ENCODE measurements around the gene ITPR3. TPM values are rescaled to one million over a fixed set of nuclear protein-coding genes. Genes with fewer than 3 reads are reported as not detected.
A peak's percentile ranks its signal among the peaks of the same experiment; 100 is the strongest.

ITPR3 gene
- total RNA-seq, 1 donor from 2014 or later: 42.9 TPM

DNA sequence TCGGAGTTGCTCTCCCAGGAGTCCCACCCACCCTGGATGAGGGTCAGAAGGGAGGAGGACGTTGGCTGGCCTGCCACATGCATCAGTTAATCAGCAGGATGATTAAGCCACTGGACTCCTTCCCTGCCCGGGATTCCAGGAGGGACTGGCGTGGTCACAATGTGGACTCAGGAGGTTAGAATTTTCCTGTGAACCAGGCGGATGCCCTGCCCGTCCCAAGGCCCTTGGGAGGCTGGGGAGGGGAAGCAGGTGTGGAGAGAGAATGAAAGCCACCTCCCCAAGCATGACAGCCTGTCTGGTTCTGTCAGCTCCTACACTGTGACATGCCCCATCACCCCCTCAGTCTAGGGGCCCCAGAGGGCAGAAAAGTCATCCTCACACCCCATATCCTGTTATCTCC lies 11.6 kb upstream of the ITPR3 start:
- Mint-ChIP-seq H3K27me3 (ENCODE audit: insufficient read depth) (peaks cover 7% of the 10 kb centered on the region), H3K36me3 (ENCODE audit: low read depth) (no peaks in the 10 kb centered on the region), H3K27ac (no peak overlapping the region), H3K4me1 (ENCODE audit: low read depth) (no peaks in the 10 kb centered on the region), H3K4me3 (no peak overlapping the region), H3K9me3 (no peaks in the 10 kb centered on the region)
- no peak for DNase-seq (ENCODE audit: low spot score)
- intact Hi-C loops (cut with micrococcal nuclease): no loop called here

GRCh38 chr6:33610067-33610466 lies 11.1 kb upstream of the ITPR3 start:
- H3K27me3 Mint-ChIP-seq (ENCODE audit: insufficient read depth): peaks cover 8% of the 10 kb centered on the region
- H3K9me3 Mint-ChIP-seq: no peaks in the 10 kb centered on the region
- intact Hi-C loops (cut with micrococcal nuclease): no loop called here
- DNase-seq (ENCODE audit: low spot score): no peak
- H3K4me3 Mint-ChIP-seq: no peak overlapping the region
- no peaks in the 10 kb centered on the region for H3K36me3 Mint-ChIP-seq (ENCODE audit: low read depth)
- no peak overlapping the region for H3K27ac Mint-ChIP-seq
- no peaks in the 10 kb centered on the region for H3K4me1 Mint-ChIP-seq (ENCODE audit: low read depth)

- Mint-ChIP-seq H3K36me3 (ENCODE audit: low read depth) (no peaks in the 10 kb centered on the region), H3K27me3 (ENCODE audit: insufficient read depth) (peaks cover 9% of the 10 kb centered on the region), H3K9me3 (no peaks in the 10 kb centered on the region), H3K4me1 (ENCODE audit: low read depth) (no peaks in the 10 kb centered on the region), H3K4me3 (no peak overlapping the region), H3K27ac (no peak overlapping the region)
- no peak for DNase-seq (ENCODE audit: low spot score)
- intact Hi-C loops (cut with micrococcal nuclease): no loop called here
Observed at GRCh38 chr6:33610779-33611732, 10.1 kb upstream of the ITPR3 start.

DNA sequence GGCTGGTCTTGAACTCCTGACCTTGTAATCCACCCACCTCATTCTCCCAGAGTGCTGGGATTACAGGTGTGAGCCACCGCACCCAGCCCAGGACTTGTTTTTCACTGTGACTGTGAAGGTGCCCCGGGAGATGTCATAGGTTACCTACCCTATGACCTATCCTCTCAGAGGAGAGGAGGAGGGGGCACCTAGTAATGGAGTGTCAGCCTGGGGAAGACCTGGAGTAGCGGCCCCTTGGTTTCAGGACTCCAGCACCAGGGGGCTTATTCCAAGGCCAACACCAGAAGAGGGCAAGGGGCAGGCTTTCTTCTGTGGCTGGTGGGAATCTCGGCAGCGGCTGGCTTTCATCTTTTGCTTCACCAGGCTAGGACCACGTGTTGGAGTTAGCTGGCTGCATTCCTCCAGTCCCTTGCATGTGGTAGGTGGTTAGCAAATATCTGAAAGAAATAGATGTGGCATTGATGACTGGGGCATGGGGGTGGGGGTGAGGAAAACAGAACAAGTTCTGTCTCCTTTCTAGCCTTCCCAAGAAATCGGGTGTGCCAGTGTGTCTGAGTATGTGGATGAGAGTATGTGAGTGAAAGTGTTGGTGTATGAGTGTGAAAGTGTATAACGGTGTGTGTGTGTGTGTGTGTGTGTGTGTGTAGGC lies 7.9 kb upstream of the ITPR3 start:
- H3K9me3 Mint-ChIP-seq: no peaks in the 10 kb centered on the region
- peaks cover 7% of the 10 kb centered on the region for H3K27me3 Mint-ChIP-seq (ENCODE audit: insufficient read depth)
- no peak overlapping the region for H3K4me3 Mint-ChIP-seq
- intact Hi-C loops (cut with micrococcal nuclease): no loop called here
- no peak for DNase-seq (ENCODE audit: low spot score)
- no peak overlapping the region for H3K27ac Mint-ChIP-seq
- no peaks in the 10 kb centered on the region for H3K4me1 Mint-ChIP-seq (ENCODE audit: low read depth)
- no peaks in the 10 kb centered on the region for H3K36me3 Mint-ChIP-seq (ENCODE audit: low read depth)

DNA sequence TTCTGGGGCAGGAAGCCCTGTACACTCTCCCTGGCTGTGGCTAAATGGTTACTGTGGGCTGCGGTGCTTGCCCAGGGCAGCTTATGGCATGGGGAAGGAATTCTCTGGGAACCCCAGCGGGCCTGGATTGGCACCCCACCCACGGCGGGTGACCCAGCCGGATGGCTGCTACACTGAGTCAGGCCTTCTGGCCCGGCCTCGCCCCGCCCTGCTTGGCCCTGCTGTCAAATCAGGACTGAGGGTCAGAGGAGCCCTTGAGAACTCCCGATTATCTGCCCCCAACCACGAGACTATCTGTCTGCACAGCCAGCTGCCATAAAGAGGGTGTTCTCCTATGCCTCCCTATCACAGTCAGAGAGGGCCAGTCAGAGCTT lies 7.3 kb upstream of the ITPR3 start:
- no peak overlapping the region for H3K27ac Mint-ChIP-seq
- DNase-seq (ENCODE audit: low spot score): no peak
- no peak overlapping the region for H3K4me3 Mint-ChIP-seq
- intact Hi-C loops (cut with micrococcal nuclease): no loop called here
- H3K27me3 Mint-ChIP-seq (ENCODE audit: insufficient read depth): peaks cover 7% of the 10 kb centered on the region
- H3K9me3 Mint-ChIP-seq: no peaks in the 10 kb centered on the region
- no peaks in the 10 kb centered on the region for H3K36me3 Mint-ChIP-seq (ENCODE audit: low read depth)
- H3K4me1 Mint-ChIP-seq (ENCODE audit: low read depth): peaks cover 2% of the 10 kb centered on the region

DNA sequence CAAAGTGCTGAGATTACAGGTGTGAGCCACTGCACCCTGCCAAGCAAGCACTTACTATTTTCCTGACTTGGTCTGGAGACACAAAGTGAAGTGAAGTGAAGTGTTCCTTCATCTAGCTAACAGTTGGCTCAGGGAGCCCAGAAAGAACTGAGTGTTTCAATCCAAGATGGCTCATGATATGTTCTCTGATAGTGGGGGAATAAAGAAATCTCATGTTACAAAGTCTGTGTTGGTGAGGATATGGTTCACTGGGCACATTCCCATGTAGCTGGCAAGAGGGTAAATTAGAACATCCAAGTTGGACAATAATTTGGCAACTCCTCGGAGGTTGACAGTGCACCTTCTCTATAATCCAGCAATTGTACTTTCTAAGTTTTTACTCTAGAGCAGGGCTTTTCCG lies 5.0 kb upstream of the ITPR3 start:
- H3K4me1 Mint-ChIP-seq (ENCODE audit: low read depth): peaks cover 18% of the 10 kb centered on the region
- H3K27ac Mint-ChIP-seq: no peak overlapping the region
- no peak for DNase-seq (ENCODE audit: low spot score)
- no peaks in the 10 kb centered on the region for H3K9me3 Mint-ChIP-seq
- no peak overlapping the region for H3K4me3 Mint-ChIP-seq
- peaks cover 1% of the 10 kb centered on the region for H3K36me3 Mint-ChIP-seq (ENCODE audit: low read depth)
- peaks cover 5% of the 10 kb centered on the region for H3K27me3 Mint-ChIP-seq (ENCODE audit: insufficient read depth)
- intact Hi-C loops (cut with micrococcal nuclease): no loop called here

DNA sequence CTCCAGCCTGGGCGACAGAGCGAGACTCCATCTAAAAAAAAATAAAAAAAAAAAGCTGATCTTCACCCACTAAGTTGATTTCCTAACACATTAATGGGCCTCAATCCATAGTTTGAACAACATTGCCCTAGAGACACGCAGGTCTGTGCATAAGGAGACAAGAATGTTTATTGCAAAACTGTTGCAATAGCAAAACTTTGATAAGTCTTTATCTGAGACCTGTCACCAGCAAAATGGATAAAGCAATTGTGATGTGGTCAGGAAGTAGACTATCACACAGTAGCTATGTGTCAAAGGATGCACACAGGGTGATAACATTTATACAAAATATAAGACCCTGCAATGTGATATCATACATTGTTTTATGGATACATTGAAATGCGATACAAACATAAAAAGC lies 4.2 kb upstream of the ITPR3 start:
- Mint-ChIP-seq H3K27ac (no peak overlapping the region), H3K36me3 (ENCODE audit: low read depth) (peaks cover 1% of the 10 kb centered on the region), H3K4me1 (ENCODE audit: low read depth) (peaks cover 19% of the 10 kb centered on the region), H3K4me3 (no peak overlapping the region), H3K9me3 (no peaks in the 10 kb centered on the region), H3K27me3 (ENCODE audit: insufficient read depth) (peaks cover 5% of the 10 kb centered on the region)
- DNase-seq (ENCODE audit: low spot score): no peak
- intact Hi-C loops (cut with micrococcal nuclease): no loop called here

DNA sequence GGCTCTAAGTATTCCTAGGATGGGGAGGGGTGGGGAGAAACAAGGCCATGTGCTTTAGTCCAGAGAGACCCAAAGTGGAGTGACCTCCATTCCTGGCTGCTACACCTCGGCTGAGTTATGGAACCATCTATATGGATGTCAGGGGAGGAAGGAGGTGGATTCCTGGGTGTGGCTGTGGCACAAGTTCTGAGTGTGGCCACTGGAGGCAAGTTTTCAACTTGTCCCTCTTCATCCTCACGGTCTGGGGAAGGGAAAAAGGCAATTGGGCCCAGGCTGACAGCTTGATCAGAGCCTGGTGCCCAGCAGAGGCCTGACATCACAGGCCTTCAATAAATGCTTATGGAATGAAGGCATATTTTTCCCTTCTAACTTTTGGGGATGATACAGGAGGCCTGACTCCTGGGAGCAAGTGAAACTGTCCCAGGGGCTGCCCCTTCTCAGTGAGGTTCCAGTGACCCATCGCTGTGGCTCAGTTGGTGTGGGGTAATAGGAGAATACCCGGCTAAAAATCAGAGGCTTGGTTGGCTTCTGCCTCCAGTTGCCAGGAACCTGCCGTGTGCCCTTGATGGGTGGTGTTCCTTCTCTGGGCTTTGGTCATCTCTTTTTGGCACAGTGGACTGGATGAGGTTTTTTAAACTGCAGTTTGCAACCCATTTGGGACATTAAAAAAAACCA lies 1.8 kb upstream of the ITPR3 start:
- Mint-ChIP-seq H3K4me1 (ENCODE audit: low read depth) (peaks cover 42% of the 10 kb centered on the region), H3K4me3 (peak overlapping the region; percentile 96), H3K36me3 (ENCODE audit: low read depth) (peaks cover 10% of the 10 kb centered on the region), H3K27ac (no peak overlapping the region), H3K27me3 (ENCODE audit: insufficient read depth) (peaks cover 2% of the 10 kb centered on the region), H3K9me3 (no peaks in the 10 kb centered on the region)
- intact Hi-C loops (cut with micrococcal nuclease): no loop called here
- DNase-seq (ENCODE audit: low spot score): no peak

- H3K4me3 Mint-ChIP-seq: peak overlapping the region; percentile 96
Observed at GRCh38 chr6:33620158-33620855, 815 bp upstream of the ITPR3 start.

DNA sequence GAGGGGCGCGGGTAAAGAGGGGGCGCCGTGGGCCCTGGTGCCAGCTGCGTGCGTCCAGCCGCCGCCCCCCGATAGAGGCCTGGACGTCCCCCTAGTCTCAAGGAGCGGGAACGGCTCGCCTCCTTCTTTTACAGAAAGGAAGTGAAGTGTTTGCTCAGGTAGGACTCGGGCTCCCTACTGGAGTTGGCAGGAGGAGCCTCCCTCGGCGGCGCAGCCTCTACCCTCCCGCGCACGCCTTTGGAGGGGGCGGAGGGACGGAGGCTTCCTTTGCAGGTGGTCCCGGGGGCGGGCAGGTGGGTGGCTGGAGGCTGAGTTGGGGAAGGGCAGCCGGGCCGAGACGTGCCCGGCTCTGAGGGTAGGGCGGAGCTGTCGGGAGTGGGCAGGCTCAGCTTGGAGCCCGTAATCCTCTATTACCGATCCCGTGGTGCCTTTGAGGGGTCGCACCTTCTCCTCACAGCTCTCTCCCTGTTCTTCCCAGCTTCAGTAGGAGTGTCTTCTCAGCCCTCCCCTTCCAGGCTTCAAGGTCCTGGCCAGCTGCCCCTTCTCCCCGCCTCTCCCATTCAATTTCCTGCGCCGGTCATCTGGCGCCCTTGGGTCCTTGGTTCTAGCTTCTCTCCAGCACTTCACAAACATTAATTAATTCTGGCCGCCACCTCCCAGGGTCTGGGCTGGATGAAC lies 728 bp downstream of the ITPR3 start:
- Mint-ChIP-seq H3K36me3 (ENCODE audit: low read depth) (peaks cover 10% of the 10 kb centered on the region), H3K4me1 (ENCODE audit: low read depth) (peaks cover 49% of the 10 kb centered on the region), H3K27me3 (ENCODE audit: insufficient read depth) (no peaks in the 10 kb centered on the region), H3K9me3 (no peaks in the 10 kb centered on the region), H3K27ac (peak overlapping the region; percentile 65), H3K4me3 (peak overlapping the region; percentile 85)
- intact Hi-C loops (cut with micrococcal nuclease): loop anchor here (1.0 to 5.0 kb wide), 10 partner anchors 11 to 414 kb away; partner anchors contain the start of genes KIFC1, RING1, TAPBP and UQCC2
- peak; percentile 30 for DNase-seq (ENCODE audit: low spot score)

More at GRCh38 chr6:33620158-33620855, 815 bp upstream of the ITPR3 start:
- DNase-seq (ENCODE audit: low spot score): peak; percentile 24
- H3K27ac Mint-ChIP-seq: peak overlapping the region; percentile 90
- no peaks in the 10 kb centered on the region for H3K27me3 Mint-ChIP-seq (ENCODE audit: insufficient read depth)
- intact Hi-C loops (cut with micrococcal nuclease): loop anchor here (1.0 to 5.0 kb wide), 7 partner anchors 36 to 308 kb away; partner anchors contain the start of genes KIFC1, TAPBP and ZBTB9
- no peaks in the 10 kb centered on the region for H3K9me3 Mint-ChIP-seq
- peaks cover 49% of the 10 kb centered on the region for H3K4me1 Mint-ChIP-seq (ENCODE audit: low read depth)
- peaks cover 10% of the 10 kb centered on the region for H3K36me3 Mint-ChIP-seq (ENCODE audit: low read depth)

- no peaks in the 10 kb centered on the region for H3K27me3 Mint-ChIP-seq (ENCODE audit: insufficient read depth)
- H3K4me1 Mint-ChIP-seq (ENCODE audit: low read depth): peaks cover 49% of the 10 kb centered on the region
- peaks cover 10% of the 10 kb centered on the region for H3K36me3 Mint-ChIP-seq (ENCODE audit: low read depth)
- peak overlapping the region; percentile 65 for H3K27ac Mint-ChIP-seq
- no peak for DNase-seq (ENCODE audit: low spot score)
- H3K4me3 Mint-ChIP-seq: peak overlapping the region; percentile 85
- intact Hi-C loops (cut with micrococcal nuclease): loop anchor here (5.0 kb wide), 3 partner anchors 195 to 310 kb away; partner anchors contain the start of genes KIFC1 and TAPBP
- no peaks in the 10 kb centered on the region for H3K9me3 Mint-ChIP-seq
Observed at GRCh38 chr6:33622456-33623431, 1.6 kb downstream of the ITPR3 start.
